Liver (tissue), 9 donors: ENCODE data around the gene SH3TC2. TPM values are rescaled to one million over a fixed set of nuclear protein-coding genes. Genes with fewer than 3 reads are reported as not detected.

Source experiments
- DNase-seq: peaks from one replicate; pipeline ENCODE4 v3.0.0-alpha.2; 2017; ENCODE audit warnings: low spot score
- H3K27ac ChIP-seq, 2 donors: one replicate each; pipeline ENCODE4 v1.7.0; 2013; ENCODE audit warnings: inconsistent platforms in 2 of 2, low read length in 2 of 2, control low read depth in 1 of 2, low read depth in 1 of 2, mild to moderate bottlenecking in 1 of 2
- H3K27me3 ChIP-seq, 4 donors: one replicate each; pipeline versions ENCODE4 v1.6.1 to v1.7.0; 2013; ENCODE audit warnings: low read length in 3 of 4, inconsistent platforms in 1 of 4, mild to moderate bottlenecking in 1 of 4, moderate library complexity in 1 of 4; ENCODE audit not compliant: control insufficient read depth in 4 of 4, insufficient read depth in 4 of 4
- H3K36me3 ChIP-seq, 4 donors: one replicate each; pipeline versions ENCODE4 v1.6.1 to v1.7.0; 2013; ENCODE audit warnings: low read length in 3 of 4, mild to moderate bottlenecking in 3 of 4, low read depth in 1 of 4, moderate library complexity in 1 of 4; ENCODE audit not compliant: control insufficient read depth in 4 of 4, insufficient read depth in 3 of 4
- H3K4me1 ChIP-seq, 4 donors: one replicate each; pipeline versions ENCODE4 v1.6.1 to v1.7.0; 2013; ENCODE audit warnings: low read length in 3 of 4, mild to moderate bottlenecking in 3 of 4, moderate library complexity in 1 of 4; ENCODE audit not compliant: control insufficient read depth in 4 of 4, insufficient read depth in 4 of 4
- H3K4me3 ChIP-seq, 3 donors: one replicate each; pipeline versions ENCODE4 v1.6.1 to v1.7.0; 2013; ENCODE audit warnings: low read length in 3 of 3, control low read depth in 1 of 3, low read depth in 1 of 3, mild to moderate bottlenecking in 1 of 3
- H3K9ac ChIP-seq, 2 donors: one replicate each; pipeline ENCODE4 v1.7.0; 2013; ENCODE audit warnings: low read length in 2 of 2, mild to moderate bottlenecking in 2 of 2, moderate library complexity in 2 of 2, control low read depth in 1 of 2, low read depth in 1 of 2
- H3K9me3 ChIP-seq, 4 donors: one replicate each; pipeline versions ENCODE4 v1.6.1 to v1.7.0; 2013; ENCODE audit warnings: low read length in 3 of 4; ENCODE audit not compliant: control insufficient read depth in 4 of 4
- ATF3 ChIP-seq: IDR thresholded peaks from 2 replicates; pipeline ENCODE4 v1.6.1; 2016; ENCODE audit warnings: antibody characterized with exemption
- GABPA ChIP-seq, 2 donors: IDR thresholded peaks in 1 of 2; conservative IDR thresholded peaks in 1 of 2; 2 replicates each; pipeline ENCODE4 v1.6.1; 2016; ENCODE audit warnings: antibody characterized with exemption in 2 of 2, mild to moderate bottlenecking in 1 of 2, moderate library complexity in 1 of 2
- HNF4A ChIP-seq, 2 donors: conservative IDR thresholded peaks; 2 replicates each; pipeline ENCODE4 v1.6.1; 2016; ENCODE audit warnings: antibody characterized with exemption in 2 of 2, mild to moderate bottlenecking in 2 of 2
- JUND ChIP-seq, 2 donors: IDR thresholded peaks; 2 replicates each; pipeline ENCODE4 v1.6.1; 2016; ENCODE audit warnings: antibody characterized with exemption in 2 of 2
- NR2F2 ChIP-seq: IDR thresholded peaks from 2 replicates; pipeline ENCODE4 v1.6.1; 2016; ENCODE audit warnings: antibody characterized with exemption
- RAD21 ChIP-seq, 2 donors: IDR thresholded peaks; 2 replicates each; pipeline ENCODE4 v1.6.1; 2016; ENCODE audit warnings: antibody characterized with exemption in 2 of 2, mild to moderate bottlenecking in 2 of 2
- RXRA ChIP-seq, 2 donors: IDR thresholded peaks; 2 replicates each; pipeline ENCODE4 v1.6.1; 2017 to 2018; ENCODE audit warnings: antibody characterized with exemption in 2 of 2, mild to moderate bottlenecking in 1 of 2
- SP1 ChIP-seq: IDR thresholded peaks from 2 replicates; pipeline ENCODE4 v1.6.1; 2018; ENCODE audit warnings: antibody characterized with exemption, mild to moderate bottlenecking
- TAF1 ChIP-seq: conservative IDR thresholded peaks from 2 replicates; pipeline ENCODE4 v1.6.1; 2016; ENCODE audit warnings: antibody characterized with exemption, mild to moderate bottlenecking
- YY1 ChIP-seq: IDR thresholded peaks from 2 replicates; pipeline ENCODE4 v1.6.1; 2016; ENCODE audit warnings: antibody characterized with exemption, mild to moderate bottlenecking
- ZBTB33 ChIP-seq: IDR thresholded peaks from 2 replicates; pipeline ENCODE4 v1.6.1; 2016; ENCODE audit warnings: antibody characterized with exemption
- WGBS: extraction: QIAGEN DNeasy Blood & Tissue Kit; methylation state at CpG from one replicate; pipeline ENCODE4 v1.1.7; 2013; 5-methylcytosine and 5-hydroxymethylcytosine counted together
- polyA plus RNA-seq, 2 donors: library from polyadenylated mRNA; stranded (reverse) in 1 of 2; unstranded in 1 of 2; fragments of 200-250 nt in 1 of 2; fragments of >200 nt in 1 of 2; fragmentation: Nextera tagmentation in 1 of 2; extraction: Ambion mirVana in 1 of 2; gene quantifications; one replicate each; pipeline versions ENCODE4 v1.2.1 to v1.2.3, GENCODE V29; 2013 to 2015
- total RNA-seq, 2 donors: library from RNA; depleted of rRNA; stranded (reverse); fragments of >200 nt; gene quantifications; one replicate each; pipeline ENCODE4 v1.2.3, GENCODE V29; 2014
- TF ChIP-seq, protein P1 (sequence below): fragments of 150-350 bp; IDR thresholded peaks from 2 replicates; pipeline ENCODE4 v1.5.1; 2017; ENCODE audit warnings: improper control_type of control experiment, low read depth, low read length; ENCODE audit not compliant: missing input control
- donor health status: healthy.
- donor health status: healthy.
- donor health status: healthy.
- donor health status: healthy.
- donor health status: healthy.

The SH3TC2 gene
- total and polyA plus RNA-seq, 4 donors, result 0.31 to 6.2 (median 0.57) TPM

GRCh38 chr5:149035372-149035790, 27.5 kb downstream of the SH3TC2 start:
- Histone ChIP-seq H3K9ac (no peak overlapping the region), H3K4me1 (peaks cover 2 to 3% (median 3%) of the 10 kb centered on the region in 4 donors), H3K27ac (no peak overlapping the region), H3K4me3 (no peak overlapping the region), H3K9me3 (no peaks in the 10 kb centered on the region), H3K36me3 (no peaks in the 10 kb centered on the region), H3K27me3 (no peaks in the 10 kb centered on the region)
- 13% methylated on average over 8 of the region's 8 CpGs for WGBS
- TF ChIP-seq JUND (IDR thresholded peaks at IDR 0.05), result no peak
- TF ChIP-seq, protein P1, sequence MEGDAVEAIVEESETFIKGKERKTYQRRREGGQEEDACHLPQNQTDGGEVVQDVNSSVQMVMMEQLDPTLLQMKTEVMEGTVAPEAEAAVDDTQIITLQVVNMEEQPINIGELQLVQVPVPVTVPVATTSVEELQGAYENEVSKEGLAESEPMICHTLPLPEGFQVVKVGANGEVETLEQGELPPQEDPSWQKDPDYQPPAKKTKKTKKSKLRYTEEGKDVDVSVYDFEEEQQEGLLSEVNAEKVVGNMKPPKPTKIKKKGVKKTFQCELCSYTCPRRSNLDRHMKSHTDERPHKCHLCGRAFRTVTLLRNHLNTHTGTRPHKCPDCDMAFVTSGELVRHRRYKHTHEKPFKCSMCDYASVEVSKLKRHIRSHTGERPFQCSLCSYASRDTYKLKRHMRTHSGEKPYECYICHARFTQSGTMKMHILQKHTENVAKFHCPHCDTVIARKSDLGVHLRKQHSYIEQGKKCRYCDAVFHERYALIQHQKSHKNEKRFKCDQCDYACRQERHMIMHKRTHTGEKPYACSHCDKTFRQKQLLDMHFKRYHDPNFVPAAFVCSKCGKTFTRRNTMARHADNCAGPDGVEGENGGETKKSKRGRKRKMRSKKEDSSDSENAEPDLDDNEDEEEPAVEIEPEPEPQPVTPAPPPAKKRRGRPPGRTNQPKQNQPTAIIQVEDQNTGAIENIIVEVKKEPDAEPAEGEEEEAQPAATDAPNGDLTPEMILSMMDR, result peak; percentile 92
- peak; percentile 93 to 96 for TF ChIP-seq RAD21 (IDR thresholded peaks at IDR 0.05)
- peak; percentile 75 for DNase-seq

- 84% methylated on average over 3 of the region's 3 CpGs for WGBS
Measured at GRCh38 chr5:149030838-149031397, 31.9 kb downstream of the SH3TC2 start.

GRCh38 chr5:149030392-149030791, 32.5 kb downstream of the SH3TC2 start:
- Histone ChIP-seq H3K27me3 (no peaks in the 10 kb centered on the region), H3K4me1 (peaks cover 0 to 1% (median 0%) of the 10 kb centered on the region in 4 donors), H3K36me3 (no peaks in the 10 kb centered on the region), H3K9me3 (no peaks in the 10 kb centered on the region), H3K4me3 (no peak overlapping the region), H3K27ac (no peak overlapping the region), H3K9ac (no peak overlapping the region)
- WGBS, result 95% methylated on average over 3 of the region's 3 CpGs
- no peak for TF ChIP-seq NR2F2
- TF ChIP-seq HNF4A (conservative IDR thresholded peaks at IDR 0.05), result no peak
- no peak for TF ChIP-seq JUND (IDR thresholded peaks at IDR 0.05)
- no peak for TF ChIP-seq RXRA (IDR thresholded peaks at IDR 0.05)
- no peak for TF ChIP-seq TAF1
- TF ChIP-seq SP1, result no peak
- TF ChIP-seq GABPA (IDR thresholded peaks at IDR 0.05 in 1 of 2, conservative IDR thresholded peaks at IDR 0.05 in 1 of 2), result no peak
- TF ChIP-seq ZBTB33, result no peak
- no peak for TF ChIP-seq YY1
- TF ChIP-seq ATF3, result no peak
- DNase-seq, result no peak

More at GRCh38 chr5:149030838-149031397, 31.9 kb downstream of the SH3TC2 start:
- H3K4me3 ChIP-seq, result no peak overlapping the region
- H3K27me3 ChIP-seq, result no peaks in the 10 kb centered on the region
- peaks cover 0 to 3% (median 0%) of the 10 kb centered on the region in 4 donors for H3K4me1 ChIP-seq
- no peaks in the 10 kb centered on the region for H3K36me3 ChIP-seq
- DNase-seq, result no peak
- H3K27ac ChIP-seq, result no peak overlapping the region
- H3K9ac ChIP-seq, result no peak overlapping the region
- no peaks in the 10 kb centered on the region for H3K9me3 ChIP-seq
- TF ChIP-seq TAF1, result no peak
